ENCODE results near the gene CELSR1.
"Not testable (repeated sequence)": the region's sequence is repeated elsewhere in the genome, so short reads cannot be mapped to it uniquely, and the experiment has no call there.

Gene CELSR1

DNA sequence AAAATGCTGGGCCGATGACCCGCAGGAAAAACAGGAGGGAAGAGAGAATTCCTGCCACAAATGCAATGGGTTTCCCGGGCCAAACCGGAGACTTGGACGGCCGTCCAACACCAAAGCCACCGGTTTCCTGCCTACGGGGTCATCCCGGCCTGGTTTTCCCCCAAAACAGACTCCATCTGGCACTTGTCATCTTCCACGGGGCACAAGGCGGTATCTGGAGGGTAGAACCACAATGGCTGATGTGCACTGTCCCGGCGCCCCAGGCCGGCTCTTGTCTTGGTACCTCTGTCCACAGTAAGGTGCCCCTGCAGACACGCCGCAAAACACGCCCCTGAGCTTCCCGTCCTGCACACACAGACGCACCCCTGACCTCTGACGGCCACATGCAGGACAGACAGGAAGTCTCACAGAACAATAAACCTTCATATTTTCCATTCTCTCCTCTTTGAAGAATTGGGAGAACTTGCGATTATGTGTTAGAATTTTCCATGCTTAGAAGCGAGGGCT lies 20.1 kb downstream of the CELSR1 start:
- no peak for DNase-seq
- no peak overlapping the region for H3K4me3 ChIP-seq (ENCODE audit: low read depth, low read length)
- TF ChIP-seq, protein P1, sequence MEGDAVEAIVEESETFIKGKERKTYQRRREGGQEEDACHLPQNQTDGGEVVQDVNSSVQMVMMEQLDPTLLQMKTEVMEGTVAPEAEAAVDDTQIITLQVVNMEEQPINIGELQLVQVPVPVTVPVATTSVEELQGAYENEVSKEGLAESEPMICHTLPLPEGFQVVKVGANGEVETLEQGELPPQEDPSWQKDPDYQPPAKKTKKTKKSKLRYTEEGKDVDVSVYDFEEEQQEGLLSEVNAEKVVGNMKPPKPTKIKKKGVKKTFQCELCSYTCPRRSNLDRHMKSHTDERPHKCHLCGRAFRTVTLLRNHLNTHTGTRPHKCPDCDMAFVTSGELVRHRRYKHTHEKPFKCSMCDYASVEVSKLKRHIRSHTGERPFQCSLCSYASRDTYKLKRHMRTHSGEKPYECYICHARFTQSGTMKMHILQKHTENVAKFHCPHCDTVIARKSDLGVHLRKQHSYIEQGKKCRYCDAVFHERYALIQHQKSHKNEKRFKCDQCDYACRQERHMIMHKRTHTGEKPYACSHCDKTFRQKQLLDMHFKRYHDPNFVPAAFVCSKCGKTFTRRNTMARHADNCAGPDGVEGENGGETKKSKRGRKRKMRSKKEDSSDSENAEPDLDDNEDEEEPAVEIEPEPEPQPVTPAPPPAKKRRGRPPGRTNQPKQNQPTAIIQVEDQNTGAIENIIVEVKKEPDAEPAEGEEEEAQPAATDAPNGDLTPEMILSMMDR (IDR thresholded peaks at IDR 0.05; ENCODE audit: low read depth, low read length) = no peak
- H3K36me3 ChIP-seq = no peaks in the 10 kb centered on the region
- H3K4me1 ChIP-seq = no peaks in the 10 kb centered on the region
- no peaks in the 10 kb centered on the region for H3K27me3 ChIP-seq
- 0 out of 2 replicates have a peak, but pooled peaks cover 3% of the 10 kb centered on the region for H3K9me3 ChIP-seq

DNA sequence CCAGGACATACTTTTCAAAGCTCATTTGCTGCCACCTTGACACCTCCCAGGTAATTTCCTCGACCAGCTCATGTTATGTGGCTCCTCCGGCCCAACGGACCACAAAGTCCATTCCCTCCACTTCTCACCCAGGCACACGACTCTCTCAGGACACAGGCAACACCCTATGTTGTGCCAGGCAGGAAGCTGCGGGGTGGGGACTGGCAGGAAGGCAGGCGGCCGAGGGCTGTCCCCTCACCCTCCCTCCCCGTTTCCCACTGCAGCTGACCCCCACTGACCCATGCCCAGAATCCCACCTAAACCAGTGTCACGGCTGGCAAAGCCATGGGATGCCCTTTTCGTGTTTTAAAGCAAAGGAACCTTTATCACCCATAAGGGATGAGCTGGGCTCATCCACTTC lies 20.8 kb downstream of the CELSR1 start:
- TF ChIP-seq, protein P1 (IDR thresholded peaks at IDR 0.05; ENCODE audit: low read depth, low read length) = no peak
- no peak for DNase-seq
- Histone ChIP-seq H3K4me3 (ENCODE audit: low read depth, low read length) (no peak overlapping the region), H3K36me3 (no peaks in the 10 kb centered on the region), H3K27me3 (no peaks in the 10 kb centered on the region), H3K9me3 (0 out of 2 replicates have a peak, but pooled peaks cover 3% of the 10 kb centered on the region), H3K4me1 (no peaks in the 10 kb centered on the region)

DNA sequence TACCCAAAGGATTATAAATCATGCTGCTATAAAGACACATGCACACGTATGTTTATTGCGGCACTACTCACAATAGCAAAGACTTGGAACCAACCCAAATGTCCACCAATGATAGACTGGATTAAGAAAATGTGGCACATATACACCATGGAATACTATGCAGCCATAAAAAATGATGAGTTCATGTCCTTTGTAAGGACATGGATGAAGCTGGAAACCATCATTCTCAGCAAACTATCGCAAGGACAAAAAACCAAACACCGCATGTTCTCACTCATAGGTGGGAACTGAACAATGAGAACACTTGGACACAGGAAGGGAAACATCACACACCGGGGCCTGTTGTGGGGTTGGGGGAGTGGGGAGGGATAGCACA lies 21.3 kb downstream of the CELSR1 start:
- not testable (repeated sequence) for H3K27me3 ChIP-seq; DNase-seq; H3K36me3 ChIP-seq; H3K4me1 ChIP-seq; H3K4me3 ChIP-seq (ENCODE audit: low read depth, low read length); H3K9me3 ChIP-seq

DNA sequence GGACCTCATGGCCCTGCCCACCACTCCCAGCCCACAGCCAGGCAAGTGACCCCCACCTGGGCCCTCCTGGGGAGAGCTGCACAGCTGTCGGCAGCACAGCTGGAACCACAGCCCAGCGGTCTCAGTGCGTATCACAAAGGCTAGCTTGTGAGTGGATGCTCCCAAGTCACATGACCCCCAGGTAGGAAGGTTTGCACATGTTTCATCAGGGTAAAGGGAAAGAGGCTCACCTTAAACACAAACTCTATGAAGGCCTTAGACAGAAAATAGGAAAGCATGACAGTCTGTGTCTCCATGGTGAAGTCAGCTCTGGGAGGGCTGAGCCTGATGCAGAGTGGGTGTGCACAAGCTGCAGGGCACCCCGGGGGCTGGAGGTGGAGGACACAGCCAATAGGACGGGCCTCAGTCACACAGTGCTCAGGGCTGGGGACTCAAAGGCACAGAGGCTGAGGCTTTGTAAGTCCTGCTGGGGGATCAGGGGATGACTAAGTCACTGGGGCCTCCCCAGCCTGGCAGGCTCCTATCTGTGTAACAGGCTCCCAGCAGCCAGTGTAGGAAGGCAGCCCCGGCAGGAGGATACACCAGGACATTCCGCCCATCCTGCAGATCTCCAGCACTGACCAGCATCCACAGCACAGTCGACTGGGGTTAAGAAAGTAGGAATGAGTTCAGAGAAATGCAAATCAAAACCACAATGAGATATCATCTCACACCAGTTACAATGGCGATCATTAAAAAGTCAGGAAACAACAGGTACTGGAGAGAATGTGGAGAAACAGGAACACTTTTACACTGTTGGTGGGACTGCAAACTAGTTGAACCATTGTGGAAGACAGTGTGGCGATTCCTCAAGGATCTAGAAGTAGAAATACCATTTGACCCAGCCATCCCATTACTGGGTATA lies 22.0 kb downstream of the CELSR1 start:
- H3K4me1 ChIP-seq = no peaks in the 10 kb centered on the region
- TF ChIP-seq, protein P1 (IDR thresholded peaks at IDR 0.05; ENCODE audit: low read depth, low read length) = no peak
- H3K9me3 ChIP-seq = 0 out of 2 replicates have a peak, but pooled peaks cover 3% of the 10 kb centered on the region
- H3K4me3 ChIP-seq (ENCODE audit: low read depth, low read length) = no peak overlapping the region
- no peaks in the 10 kb centered on the region for H3K36me3 ChIP-seq
- DNase-seq = no peak
- no peaks in the 10 kb centered on the region for H3K27me3 ChIP-seq

DNA sequence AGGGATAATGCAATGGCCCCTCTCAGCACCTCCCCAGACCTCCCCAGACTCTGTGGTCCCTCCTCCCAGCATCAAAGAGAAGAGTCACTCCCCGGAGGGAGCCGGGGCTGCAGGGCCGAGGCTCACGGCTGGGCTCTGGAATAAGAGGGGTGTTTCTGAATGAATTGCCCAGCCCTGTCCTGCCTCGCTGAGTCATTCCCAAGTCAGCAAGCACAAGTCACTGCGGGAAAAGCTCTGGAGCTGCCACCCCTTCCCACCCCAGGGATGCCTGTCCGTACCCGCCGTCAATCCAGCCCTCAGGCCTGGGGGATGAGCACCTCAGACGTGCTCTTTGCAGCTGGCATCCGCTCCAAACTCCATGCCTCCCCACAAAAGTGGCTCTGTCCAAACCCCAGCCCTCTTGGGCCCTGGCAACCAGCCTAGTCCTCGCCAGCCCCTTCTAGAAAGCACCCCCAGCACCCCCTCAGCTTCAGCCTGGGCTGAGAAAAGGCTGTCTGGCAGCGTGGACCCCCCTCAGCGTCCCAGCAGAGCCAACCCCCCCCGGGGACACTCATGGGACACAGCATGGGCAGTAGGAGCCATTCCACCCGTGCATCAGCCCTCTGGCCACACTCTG lies 22.7 kb downstream of the CELSR1 start:
- no peak for DNase-seq
- Histone ChIP-seq H3K4me1 (no peaks in the 10 kb centered on the region), H3K27me3 (no peaks in the 10 kb centered on the region), H3K4me3 (ENCODE audit: low read depth, low read length) (no peak overlapping the region), H3K36me3 (no peaks in the 10 kb centered on the region), H3K9me3 (0 out of 2 replicates have a peak, but pooled peaks cover 3% of the 10 kb centered on the region)
- TF ChIP-seq, protein P1 (IDR thresholded peaks at IDR 0.05; ENCODE audit: low read depth, low read length) = no peak

DNA sequence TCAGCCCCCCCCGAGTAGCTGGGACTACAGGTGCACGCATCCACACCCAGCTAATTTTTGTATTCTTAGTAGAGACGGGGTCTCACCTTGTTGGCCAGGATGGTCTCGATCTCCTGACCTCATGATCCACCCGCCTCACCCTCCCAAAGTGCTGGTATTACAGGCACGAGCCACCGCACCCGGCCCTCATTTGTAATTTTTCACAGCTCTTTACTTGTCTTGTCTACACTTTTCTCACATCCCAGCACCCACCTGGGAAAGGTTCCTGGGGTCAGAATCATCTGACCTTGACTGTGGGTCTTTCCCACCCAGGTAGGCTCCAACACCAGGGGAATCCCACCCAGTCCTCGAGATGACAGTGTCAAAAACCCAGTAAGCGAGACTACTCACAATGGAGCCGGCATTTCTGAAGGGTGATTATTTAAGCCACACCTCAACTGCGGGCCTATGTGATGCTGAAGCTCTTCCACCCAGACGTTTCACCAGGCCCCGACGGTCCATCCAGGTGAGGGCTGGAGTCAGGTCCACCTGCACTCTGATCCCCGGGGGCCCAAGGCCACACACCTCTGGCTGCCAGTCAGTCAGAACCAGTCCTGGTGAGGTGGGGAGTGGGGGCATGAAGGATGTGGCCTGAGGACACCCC lies 23.4 kb downstream of the CELSR1 start:
- DNase-seq = no peak
- TF ChIP-seq, protein P1 (IDR thresholded peaks at IDR 0.05; ENCODE audit: low read depth, low read length) = no peak
- no peaks in the 10 kb centered on the region for H3K4me1 ChIP-seq

More for the DNA sequence above, 23.4 kb downstream of the CELSR1 start:
- H3K36me3 ChIP-seq = no peaks in the 10 kb centered on the region
- H3K4me3 ChIP-seq (ENCODE audit: low read depth, low read length) = no peak overlapping the region
- no peaks in the 10 kb centered on the region for H3K27me3 ChIP-seq
- 0 out of 2 replicates have a peak, but pooled peaks cover 3% of the 10 kb centered on the region for H3K9me3 ChIP-seq
